GM18951 (cell line): Measurements from ENCODE around the gene ANKH.

Experiments
- POLR2A ChIP-seq: IDR thresholded peaks from 4 replicates; pipeline ENCODE4 v1.6.1; 2011; ENCODE audit warnings: mild to moderate bottlenecking; ENCODE audit not compliant: insufficient read length, insufficient read depth; ENCODE audit errors: extremely low read depth
- in situ Hi-C: fragments of 300-500 bp; cut with MboI; formaldehyde crosslinking; loops from one replicate; pipeline ENCODE4 v1.12.0; 2022; ENCODE audit warnings: low sequenced_read_pairs, mixed read lengths, inconsistent platforms; ENCODE audit not compliant: unreplicated experiment

The ANKH gene

DNA sequence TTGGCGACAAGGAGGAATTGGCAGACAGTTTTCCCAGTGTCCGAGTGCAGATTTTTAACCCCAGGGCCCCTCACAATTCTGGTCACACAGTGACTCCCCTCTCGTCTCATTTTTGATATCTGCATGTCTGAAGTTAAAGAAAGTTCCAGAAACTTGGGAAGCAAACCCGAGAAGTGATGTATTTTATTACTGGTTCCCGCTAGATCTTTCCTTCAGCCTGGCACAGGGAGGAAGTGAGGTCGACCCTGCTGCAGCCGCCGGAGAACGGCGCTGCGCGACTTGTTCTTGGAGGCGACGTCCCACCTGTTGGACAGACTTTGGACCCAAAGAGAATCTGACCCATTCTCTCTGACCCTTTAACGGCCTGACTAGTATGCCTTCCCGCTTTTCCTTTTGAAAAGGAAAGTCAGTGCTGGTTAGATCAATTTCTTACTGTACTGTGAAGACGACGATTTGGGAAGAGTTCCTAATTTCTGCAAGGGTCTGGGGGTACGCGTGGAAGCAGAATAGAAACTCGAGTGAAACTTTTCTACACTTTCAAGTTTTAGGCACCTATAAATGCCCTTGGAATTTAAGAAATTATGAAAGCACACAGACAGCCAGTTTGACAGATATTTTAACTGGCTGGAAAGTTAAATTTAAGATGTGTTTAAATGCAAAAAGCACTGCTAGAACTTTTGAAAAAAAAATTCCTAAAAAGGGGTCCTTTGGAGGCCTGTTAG is 206.3 kb downstream of the ANKH start:
- TF ChIP-seq POLR2A, result no peak
- in situ Hi-C loops, result loop anchor here (25.0 kb wide), 1 partner anchor 503 kb away; no protein-coding TSS in a partner anchor

DNA sequence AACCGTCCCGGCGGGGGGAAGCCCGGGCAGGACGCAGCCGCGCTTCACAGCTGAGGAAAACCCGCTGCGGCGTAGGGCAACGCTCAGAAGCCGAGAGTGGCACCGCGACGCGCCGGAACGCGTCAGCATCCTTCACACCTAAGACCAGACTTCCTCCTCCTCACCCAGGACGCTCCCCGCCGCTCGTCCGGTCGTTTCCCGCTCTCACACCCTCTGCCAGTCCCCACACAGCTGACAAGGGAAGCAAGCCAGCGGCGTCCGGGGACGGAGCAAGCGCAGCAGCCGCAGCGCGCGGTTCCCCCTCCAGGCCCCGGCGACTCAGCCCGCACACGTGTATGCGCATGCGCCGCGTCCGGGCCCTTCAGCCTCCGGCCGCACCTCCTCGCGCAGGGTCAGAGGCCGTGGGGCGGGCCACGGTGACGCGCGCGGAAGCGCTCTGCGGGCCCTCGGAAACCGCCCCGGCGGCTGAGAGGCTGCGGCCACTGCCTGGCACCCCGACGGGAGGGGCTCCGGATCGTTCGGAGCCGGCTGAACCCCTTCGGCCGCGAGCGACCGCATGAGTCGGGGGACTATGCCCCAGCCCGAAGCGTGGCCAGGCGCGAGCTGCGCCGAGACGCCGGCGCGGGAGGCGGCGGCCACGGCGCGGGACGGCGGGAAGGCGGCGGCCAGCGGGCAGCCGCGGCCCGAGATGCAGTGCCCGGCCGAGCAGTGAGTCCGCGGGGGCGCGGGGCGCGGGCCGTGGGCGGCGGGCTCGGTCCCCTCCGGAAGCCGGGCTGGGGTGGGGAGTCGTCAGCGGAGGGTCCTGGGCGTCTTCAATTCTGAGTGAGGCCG is 207.1 kb downstream of the ANKH start, which contains the start of gene OTULIN:
OTULIN (plus strand) TSS at position 449 of the 831 bp plus-strand sequence; CDS start at position 557, 108 bp downstream.
- in situ Hi-C loops, result loop anchor here (25.0 kb wide), 1 partner anchor 502 kb away; no protein-coding TSS in a partner anchor
- TF ChIP-seq POLR2A, result peak; percentile 89

DNA sequence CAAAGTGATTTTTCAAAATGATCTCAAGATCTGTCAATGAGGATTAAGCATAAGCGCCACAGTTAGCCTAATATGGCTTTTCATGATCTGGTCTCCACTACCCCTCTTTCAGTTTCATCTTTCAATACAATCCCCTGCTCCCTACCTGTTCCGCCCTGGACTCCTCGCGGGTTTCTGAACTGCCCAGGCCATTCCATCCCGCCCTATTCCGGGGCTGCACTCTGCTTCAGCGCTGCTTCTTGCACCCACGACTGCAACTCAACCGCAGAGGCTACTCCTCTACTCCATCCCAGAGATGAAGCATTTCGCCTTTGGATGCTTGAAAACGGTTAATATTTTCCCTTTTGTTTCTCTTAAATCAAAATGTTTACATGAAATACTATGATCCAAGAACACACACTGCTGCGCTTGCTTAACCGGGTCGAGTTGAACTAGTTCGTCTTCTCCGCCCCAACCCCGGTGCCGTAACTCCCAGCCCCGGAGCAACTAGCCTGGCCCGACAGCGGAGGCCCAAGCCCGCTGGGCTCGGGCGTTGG is 207.8 kb downstream of the ANKH start:
- no peak for TF ChIP-seq POLR2A
- in situ Hi-C loops, result loop anchor here (25.0 kb wide), 1 partner anchor 502 kb away; no protein-coding TSS in a partner anchor

DNA sequence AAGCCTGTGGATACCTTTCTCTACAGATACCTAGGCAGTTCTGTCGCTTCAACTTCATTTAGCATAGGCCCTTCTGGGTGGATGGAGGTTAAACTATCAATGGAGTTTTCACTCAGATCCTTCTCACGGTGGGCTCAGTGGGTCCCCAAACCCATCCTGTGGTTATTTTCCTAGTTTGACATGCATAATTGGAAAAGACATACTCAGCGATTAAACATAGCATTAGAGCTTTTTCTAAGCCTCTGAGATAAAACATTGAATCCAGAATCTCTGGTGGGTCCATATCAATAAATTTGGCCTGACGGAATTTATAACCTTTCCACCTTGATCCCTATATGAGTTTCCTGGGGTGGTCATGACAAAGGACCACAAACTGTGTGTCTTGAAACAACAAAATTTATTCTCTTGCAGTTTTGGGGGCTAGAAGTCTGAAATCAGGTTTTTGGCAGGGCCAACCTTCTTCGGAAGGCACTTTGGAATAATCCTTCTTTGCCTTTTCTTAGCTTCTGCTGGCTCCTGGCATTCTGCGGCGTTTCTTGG is 208.8 kb downstream of the ANKH start:
- in situ Hi-C loops, result loop anchor here (25.0 kb wide), 1 partner anchor 500 kb away; no protein-coding TSS in a partner anchor
- no peak for TF ChIP-seq POLR2A

DNA sequence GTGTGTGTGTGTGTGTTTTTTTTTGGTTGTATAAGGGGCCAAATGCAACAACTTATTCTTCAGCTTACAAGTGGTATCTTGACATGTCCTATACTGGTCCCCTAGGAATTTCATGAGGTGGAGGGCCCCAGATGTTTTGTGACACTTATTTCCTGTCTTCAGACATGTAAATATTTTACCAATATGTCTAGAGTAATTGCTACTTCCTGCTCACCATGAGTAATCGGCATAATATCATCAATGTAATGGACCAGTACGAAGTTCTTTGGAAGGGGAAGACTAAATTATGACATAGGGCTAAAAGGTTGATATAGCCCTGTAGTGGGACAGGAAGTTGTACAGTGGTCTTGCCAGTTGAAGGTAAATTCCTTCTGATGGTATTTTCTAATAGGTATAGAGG is 210.7 kb downstream of the ANKH start:
- in situ Hi-C loops, result loop anchor here (25.0 kb wide), 1 partner anchor 499 kb away; no protein-coding TSS in a partner anchor
- no peak for TF ChIP-seq POLR2A

DNA sequence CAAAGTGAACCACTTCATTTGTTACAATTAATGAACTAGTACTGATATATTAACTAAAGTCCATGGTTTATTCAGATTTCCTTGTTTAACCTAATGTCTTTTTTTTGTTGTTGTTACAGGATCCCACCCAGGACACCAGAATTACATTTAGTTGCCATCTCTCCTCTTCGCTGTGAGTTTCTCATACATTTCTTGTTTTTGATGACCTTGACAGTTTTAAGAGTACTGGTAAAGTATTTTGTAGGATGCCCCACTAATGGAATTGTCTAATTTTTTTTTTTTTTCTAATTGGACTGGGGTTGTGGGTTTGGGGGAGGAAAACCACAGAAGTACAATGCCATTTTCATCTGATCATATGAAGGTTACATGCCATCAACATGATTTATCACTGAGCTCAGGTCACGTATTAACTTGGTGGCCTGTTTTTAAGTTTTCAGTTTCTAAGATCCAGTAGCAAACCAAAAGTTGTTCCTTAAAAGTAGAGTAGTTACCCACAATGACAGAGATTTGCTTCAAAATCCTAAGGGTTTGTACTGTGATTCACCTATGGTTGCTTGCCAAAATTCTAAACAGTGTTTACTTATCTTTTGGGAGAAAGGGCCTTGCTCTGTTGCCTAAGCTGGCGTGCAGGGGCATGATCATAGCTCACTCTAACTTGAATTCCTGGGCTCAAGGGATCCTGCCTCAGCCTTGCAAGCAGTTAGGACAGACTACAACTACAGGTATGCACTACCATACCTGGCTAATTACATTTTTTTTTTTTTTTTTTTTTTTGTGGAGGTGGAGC is 211.6 kb downstream of the ANKH start:
- TF ChIP-seq POLR2A, result no peak
- in situ Hi-C loops, result loop anchor here (25.0 kb wide), 1 partner anchor 498 kb away; no protein-coding TSS in a partner anchor

DNA sequence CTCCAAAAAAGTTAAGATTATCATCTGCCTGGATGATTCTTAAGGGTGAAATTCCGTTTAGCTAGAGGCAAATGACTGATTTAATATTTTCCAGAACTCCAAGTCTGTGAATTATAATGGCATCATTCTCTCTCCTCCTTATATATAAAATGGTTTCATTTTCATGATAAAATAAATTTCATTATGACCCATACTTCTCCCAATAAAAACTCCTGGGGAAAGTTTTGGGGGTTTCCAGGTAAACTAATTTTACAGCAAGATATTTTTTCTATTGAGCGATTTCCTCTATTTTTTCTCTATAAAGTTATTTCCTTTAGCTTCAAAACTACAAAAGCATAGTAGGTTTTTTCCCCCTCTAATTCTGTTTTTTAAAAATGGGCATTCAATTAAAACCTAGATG is 214.7 kb downstream of the ANKH start:
- in situ Hi-C loops, result loop anchor here (25.0 kb wide), 1 partner anchor 495 kb away; no protein-coding TSS in a partner anchor
- TF ChIP-seq POLR2A, result no peak

DNA sequence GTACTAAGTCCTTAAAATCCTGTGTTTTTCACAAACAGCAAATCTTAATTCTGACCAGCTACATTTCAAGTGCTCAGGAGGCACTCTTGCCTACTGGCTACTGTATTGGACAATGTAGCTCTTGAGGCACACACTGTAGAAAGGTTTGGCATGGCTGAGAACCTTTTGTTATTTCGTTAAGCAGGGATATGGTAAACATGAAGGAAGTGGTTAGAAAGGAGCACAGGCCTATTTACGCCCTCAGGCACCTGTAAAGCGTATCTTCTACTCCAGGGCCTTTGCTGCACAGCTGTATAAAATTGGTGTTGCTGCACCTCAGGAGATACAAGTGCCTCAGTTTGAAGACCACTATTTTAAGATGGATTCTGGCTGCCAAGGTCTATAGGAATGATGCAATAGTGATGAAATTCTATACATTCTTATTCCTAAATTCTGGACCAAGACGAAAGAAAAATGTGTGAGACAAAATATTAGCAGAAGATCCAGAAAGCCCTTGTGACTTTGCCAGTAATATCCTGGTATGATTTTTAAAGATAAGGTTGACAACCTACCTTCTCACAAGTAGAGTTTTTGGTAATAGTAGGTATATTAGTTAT is 216.3 kb downstream of the ANKH start:
- in situ Hi-C loops, result loop anchor here (25.0 kb wide), 1 partner anchor 493 kb away; no protein-coding TSS in a partner anchor
- no peak for TF ChIP-seq POLR2A
